Common myeloid progenitor, CD34-positive (primary cell): ENCODE measurements around the gene ME2.

Source experiments
- CTCF ChIA-PET: fragments of 350-600 bp; sonication (Branson Sonifier 250); formaldehyde crosslinking; loops from one replicate; lab custom pipeline; 2021; ENCODE audit warnings: antibody characterized with exemption; lab: Charles Lee
- POLR2A ChIA-PET: fragments of 350-600 bp; sonication (Branson Sonifier 250); formaldehyde crosslinking; loops from one replicate; lab custom pipeline; 2021; ENCODE audit warnings: antibody characterized with exemption; lab: Charles Lee
- DNase-seq, 3 donors: peaks; one replicate each; pipeline versions ENCODE4 v3.0.0 to v3.0.0-alpha.2; 2013
- H3K27ac ChIP-seq, 2 experiments: 1 replicate in 1 of 2; 2 replicates in 1 of 2; pipeline ENCODE4 v1.7.0; 2013; ENCODE audit warnings: inconsistent platforms in 2 of 2, low read length in 2 of 2, mild to moderate bottlenecking in 2 of 2, low read depth in 1 of 2, moderate library complexity in 1 of 2; ENCODE audit not compliant: severe bottlenecking in 2 of 2, insufficient read depth in 1 of 2, poor library complexity in 1 of 2
- H3K27me3 ChIP-seq, 5 experiments: replicated peaks in 2 of 5; 1 replicate in 3 of 5; 2 replicates in 2 of 5; pipeline versions ENCODE4 v1.6.1 to v1.7.0; 2013; ENCODE audit warnings: low read length in 4 of 5, mild to moderate bottlenecking in 2 of 5, moderate library complexity in 2 of 5, inconsistent platforms in 1 of 5; ENCODE audit not compliant: insufficient read depth in 5 of 5, control insufficient read depth in 4 of 5
- H3K36me3 ChIP-seq, 4 experiments: 1 replicate in 2 of 4; 2 replicates in 2 of 4; pipeline versions ENCODE4 v1.6.1 to v1.7.0; 2013; ENCODE audit warnings: low read length in 3 of 4, control low read depth in 1 of 4, mild to moderate bottlenecking in 1 of 4; ENCODE audit not compliant: control insufficient read depth in 4 of 4, insufficient read depth in 4 of 4
- H3K4me1 ChIP-seq, 4 experiments: 1 replicate in 3 of 4; 2 replicates in 1 of 4; pipeline versions ENCODE4 v1.6.1 to v1.7.1; 2013; ENCODE audit warnings: low read length in 3 of 4, mild to moderate bottlenecking in 3 of 4, control low read depth in 1 of 4, inconsistent platforms in 1 of 4, moderate library complexity in 1 of 4; ENCODE audit not compliant: control insufficient read depth in 4 of 4, insufficient read depth in 4 of 4; ENCODE audit errors: control extremely low read depth in 1 of 4
- H3K4me3 ChIP-seq, 7 experiments: 1 replicate in 4 of 7; 2 replicates in 3 of 7; pipeline versions ENCODE4 v1.5.1 to v1.7.0; 2013; ENCODE audit warnings: mild to moderate bottlenecking in 7 of 7, low read length in 6 of 7, moderate library complexity in 6 of 7, inconsistent platforms in 2 of 7, low read depth in 2 of 7, control low read depth in 1 of 7; ENCODE audit not compliant: insufficient read depth in 4 of 7, control insufficient read depth in 1 of 7; ENCODE audit errors: extremely low read depth in 1 of 7
- H3K9me3 ChIP-seq, 5 experiments: 1 replicate in 4 of 5; 2 replicates in 1 of 5; pipeline versions ENCODE4 v1.6.1 to v1.7.1; 2013; ENCODE audit warnings: low read length in 4 of 5, mild to moderate bottlenecking in 2 of 5, inconsistent platforms in 1 of 5, low read depth in 1 of 5, moderate library complexity in 1 of 5; ENCODE audit not compliant: control insufficient read depth in 4 of 5, insufficient read depth in 2 of 5; ENCODE audit errors: control extremely low read depth in 1 of 5
- WGBS: methylation state at CpG from one replicate; pipeline ENCODE4 v1.1.5; 2013; ENCODE audit not compliant: insufficient coverage; 5-methylcytosine and 5-hydroxymethylcytosine counted together

The ME2 gene

GRCh38 chr18:50870138-50870845 lies 8.6 kb upstream of the ME2 start:
- 94% methylated on average over 7 of the region's 7 CpGs for WGBS
- Histone ChIP-seq H3K27me3 (no peaks in the 10 kb centered on the region), H3K4me1 (no peaks in the 10 kb centered on the region), H3K36me3 (no peaks in the 10 kb centered on the region), H3K4me3 (no peak overlapping the region), H3K27ac (no peak overlapping the region), H3K9me3 (no peaks in the 10 kb centered on the region)
- DNase-seq: no peak
- ChIA-PET CTCF (interaction anchor here (1.6 to 3.3 kb wide), 2 partner anchors 39 to 49 kb away, joined by 5 to 11 read pairs; no protein-coding TSS in a partner anchor), POLR2A (no interaction called here)

GRCh38 chr18:50871846-50872245 lies 7.1 kb upstream of the ME2 start:
- ChIA-PET CTCF (interaction anchor here (0.6 to 3.3 kb wide), 3 partner anchors 11 to 51 kb away, joined by 3 to 11 read pairs (median 4); no protein-coding TSS in a partner anchor), POLR2A (no interaction called here)
- no peaks in the 10 kb centered on the region for H3K36me3 ChIP-seq
- no peak overlapping the region for H3K27ac ChIP-seq
- DNase-seq: no peak
- H3K4me1 ChIP-seq: no peaks in the 10 kb centered on the region
- no peaks in the 10 kb centered on the region for H3K27me3 ChIP-seq
- H3K4me3 ChIP-seq: no peak overlapping the region
- WGBS: 88% methylated on average over 1 of the region's 3 CpGs
- no peaks in the 10 kb centered on the region for H3K9me3 ChIP-seq

- Histone ChIP-seq H3K4me3 (no peak overlapping the region), H3K36me3 (no peaks in the 10 kb centered on the region), H3K9me3 (no peaks in the 10 kb centered on the region), H3K27me3 (no peaks in the 10 kb centered on the region), H3K27ac (no peak overlapping the region), H3K4me1 (peaks cover 7 to 22% (median 17%) of the 10 kb centered on the region in 4 experiments)
- ChIA-PET CTCF (no interaction called here), POLR2A (no interaction called here)
- 97% methylated on average over 3 of the region's 3 CpGs for WGBS
- DNase-seq: no peak
Measured at GRCh38 chr18:50875966-50876536, 2.9 kb upstream of the ME2 start.

- peak overlapping the region in 6 of 7 experiments; percentile 68 to 94 (median 93) for H3K4me3 ChIP-seq
- ChIA-PET CTCF (interaction anchor here (0.7 to 1.0 kb wide), 2 partner anchors 18 to 174 kb away, joined by 3 read pairs; no protein-coding TSS in a partner anchor), POLR2A (no interaction called here)
- H3K9me3 ChIP-seq: no peaks in the 10 kb centered on the region
- no peaks in the 10 kb centered on the region for H3K27me3 ChIP-seq
- H3K36me3 ChIP-seq: no peaks in the 10 kb centered on the region
- H3K27ac ChIP-seq: peak overlapping the region in 1 of 2 experiments; percentile 78
- peaks cover 7 to 23% (median 17%) of the 10 kb centered on the region in 4 experiments for H3K4me1 ChIP-seq
- peak in 1 of 3 donors; percentile 19 for DNase-seq
- WGBS: 67% methylated on average over 3 of the region's 8 CpGs
Measured at GRCh38 chr18:50877545-50878265, 1.2 kb upstream of the ME2 start.

- ChIA-PET CTCF (interaction anchor here (0.7 kb wide), 1 partner anchor 75 kb away, joined by 3 read pairs; no protein-coding TSS in a partner anchor), POLR2A (interaction anchor here (0.8 to 1.2 kb wide), 3 partner anchors 88 to 151 kb away, joined by 3 to 4 read pairs (median 3); partner anchors contain the start of genes ELAC1 and SMAD4)
- Histone ChIP-seq H3K27ac (peak overlapping the region; percentile 70 to 78), H3K36me3 (peaks cover 0 to 2% (median 0%) of the 10 kb centered on the region in 4 experiments), H3K9me3 (no peaks in the 10 kb centered on the region), H3K4me3 (peak overlapping the region; percentile 68 to 94 (median 92)), H3K4me1 (peaks cover 12 to 33% (median 23%) of the 10 kb centered on the region in 4 experiments), H3K27me3 (no peaks in the 10 kb centered on the region)
- WGBS: 0% methylated on average over 54 of the region's 61 CpGs
- peak; percentile 44 to 78 (median 69) for DNase-seq
Measured at GRCh38 chr18:50879302-50880118, 592 bp downstream of the ME2 start.

- ChIA-PET POLR2A (no interaction called here), CTCF (interaction anchor here (0.9 to 1.2 kb wide), 2 partner anchors 9 to 14 kb away, joined by 3 read pairs; no protein-coding TSS in a partner anchor)
- H3K27ac ChIP-seq: peak overlapping the region; percentile 70 to 78
- DNase-seq: peak in 1 of 3 donors; percentile 44
- H3K27me3 ChIP-seq: no peaks in the 10 kb centered on the region
- no peaks in the 10 kb centered on the region for H3K9me3 ChIP-seq
- 4% methylated on average over 4 of the region's 6 CpGs for WGBS
- peaks cover 12 to 33% (median 23%) of the 10 kb centered on the region in 4 experiments for H3K4me1 ChIP-seq
- peaks cover 0 to 2% (median 0%) of the 10 kb centered on the region in 4 experiments for H3K36me3 ChIP-seq
- peak overlapping the region in 6 of 7 experiments; percentile 68 to 94 (median 93) for H3K4me3 ChIP-seq
Measured at GRCh38 chr18:50880119-50880465, 1.2 kb downstream of the ME2 start.
